Neural cell (in vitro differentiated cells): Measurements from ENCODE around the gene PIK3R3. TPM values are rescaled to one million over a fixed set of nuclear protein-coding genes. Genes with fewer than 3 reads are reported as not detected.
A peak's percentile ranks its signal among the peaks of the same experiment; 100 is the strongest.

Experiments used
- H2AFZ ChIP-seq: fragments of 200-600, 300-800 bp; sonication (generic), shearing (Covaris generic); 2 replicates; pipeline ENCODE4 v1.6.0; 2014; ENCODE audit warnings: low read depth, mild to moderate bottlenecking, antibody characterized with exemption, low read length, moderate library complexity
- H3F3A ChIP-seq: fragments of 200-600 bp; shearing (Covaris generic); 2 replicates; pipeline ENCODE4 v1.6.1; 2016; ENCODE audit warnings: mild to moderate bottlenecking, moderate library complexity, mixed read lengths, antibody characterized with exemption, low read length; ENCODE audit not compliant: insufficient read depth, poor library complexity, severe bottlenecking
- H3K27ac ChIP-seq: fragments of 200-600, 300-800 bp; sonication (generic), shearing (Covaris generic); 2 replicates; pipeline ENCODE4 v1.5.1; 2014; ENCODE audit warnings: mild to moderate bottlenecking, low read length, moderate library complexity
- H3K27me3 ChIP-seq: fragments of 300-800, 200-600 bp; sonication (generic), shearing (Covaris generic); 2 replicates; pipeline ENCODE4 v1.6.0; 2014; ENCODE audit warnings: mild to moderate bottlenecking, low read depth, low read length, moderate library complexity; ENCODE audit not compliant: insufficient read depth
- H3K36me3 ChIP-seq: fragments of 300-800, 200-600 bp; sonication (generic), shearing (Covaris generic); 2 replicates; pipeline ENCODE4 v1.5.1; 2014; ENCODE audit warnings: mild to moderate bottlenecking, antibody characterized with exemption, low read length, moderate library complexity; ENCODE audit not compliant: insufficient read depth
- H3K4me2 ChIP-seq: fragments of 300-800, 200-600 bp; sonication (generic), shearing (Covaris generic); 2 replicates; pipeline ENCODE4 v1.6.0; 2014; ENCODE audit warnings: mild to moderate bottlenecking, low read length
- H3K4me3 ChIP-seq: fragments of 300-800, 200-600 bp; sonication (generic), shearing (Covaris generic); 2 replicates; pipeline ENCODE4 v1.5.1; 2014; ENCODE audit warnings: mild to moderate bottlenecking, low read length, moderate library complexity
- H3K79me2 ChIP-seq: fragments of 200-600 bp; shearing (Covaris generic); replicated peaks from 2 replicates; pipeline ENCODE4 v1.6.0; 2014; ENCODE audit warnings: mild to moderate bottlenecking, low read length, moderate library complexity; ENCODE audit not compliant: insufficient read depth
- H3K9ac ChIP-seq: fragments of 300-800, 200-600 bp; sonication (generic), shearing (Covaris generic); 2 replicates; pipeline ENCODE4 v1.6.1; 2016; ENCODE audit warnings: mild to moderate bottlenecking, low read length, mixed read lengths
- H3K9me2 ChIP-seq: fragments of 200-600 bp; shearing (Covaris generic); 2 replicates; pipeline ENCODE4 v1.6.1; 2016; ENCODE audit warnings: mild to moderate bottlenecking, low read length, mixed read lengths; ENCODE audit not compliant: insufficient read depth
- H3K9me3 ChIP-seq: fragments of 200-600, 300-800 bp; sonication (generic), shearing (Covaris generic); 2 replicates; pipeline ENCODE4 v1.6.1; 2016; ENCODE audit warnings: mild to moderate bottlenecking, mixed run types, low read length, moderate library complexity, mixed read lengths
- H4K20me1 ChIP-seq: fragments of 200-600 bp; shearing (Covaris generic); 2 replicates; pipeline ENCODE4 v1.6.1; 2016; ENCODE audit warnings: mild to moderate bottlenecking, mixed run types; ENCODE audit not compliant: insufficient read depth
- CTCF ChIP-seq: fragments of 450-650 bp; IDR thresholded peaks from 2 replicates; pipeline ENCODE4 v1.5.1; 2014; ENCODE audit warnings: antibody characterized with exemption, mild to moderate bottlenecking, moderate library complexity; ENCODE audit not compliant: poor library complexity, severe bottlenecking
- EP300 ChIP-seq: fragments of 450-650 bp; conservative IDR thresholded peaks from 2 replicates; pipeline ENCODE4 v1.6.1; 2014; ENCODE audit warnings: antibody characterized with exemption, mild to moderate bottlenecking, moderate library complexity; ENCODE audit not compliant: poor library complexity, severe bottlenecking
- EZH2 ChIP-seq: fragments of 200-600, 300-800 bp; shearing (Covaris generic), sonication (generic); IDR thresholded peaks from 2 replicates; pipeline ENCODE4 v1.6.1; 2014; ENCODE audit warnings: antibody characterized with exemption, low read length, borderline replicate concordance, mild to moderate bottlenecking; ENCODE audit not compliant: insufficient read depth, poor library complexity, severe bottlenecking
- MXI1 ChIP-seq: fragments of 450-650 bp; conservative IDR thresholded peaks from 2 replicates; pipeline ENCODE4 v1.6.1; 2014; ENCODE audit warnings: antibody characterized with exemption, mild to moderate bottlenecking; ENCODE audit not compliant: poor library complexity, severe bottlenecking
- POLR2AphosphoS5 ChIP-seq: IDR thresholded peaks from 2 replicates; pipeline ENCODE4 v1.6.1; 2012
- RAD21 ChIP-seq: fragments of 450-650 bp; conservative IDR thresholded peaks from 2 replicates; pipeline ENCODE4 v1.6.1; 2014; ENCODE audit warnings: antibody characterized with exemption, mild to moderate bottlenecking, moderate library complexity
- REST ChIP-seq: IDR thresholded peaks from 2 replicates; pipeline ENCODE4 v1.6.1; 2012; ENCODE audit warnings: borderline replicate concordance
- SMC3 ChIP-seq: fragments of 450-650 bp; conservative IDR thresholded peaks from 2 replicates; pipeline ENCODE4 v1.6.1; 2014; ENCODE audit warnings: antibody characterized with exemption, mild to moderate bottlenecking, moderate library complexity; ENCODE audit not compliant: poor library complexity
- TAF1 ChIP-seq: IDR thresholded peaks from 2 replicates; pipeline ENCODE4 v1.6.1; 2012; ENCODE audit warnings: low read depth
- polyA plus RNA-seq: library from polyadenylated mRNA; depleted of rRNA; stranded (reverse); fragments of >200 nt; gene quantifications from 2 replicates; pipeline ENCODE4 v1.2.3, GENCODE V29; 2014

Gene PIK3R3
- polyA plus RNA-seq, 1 donor from 2014 or later: 119 TPM

DNA sequence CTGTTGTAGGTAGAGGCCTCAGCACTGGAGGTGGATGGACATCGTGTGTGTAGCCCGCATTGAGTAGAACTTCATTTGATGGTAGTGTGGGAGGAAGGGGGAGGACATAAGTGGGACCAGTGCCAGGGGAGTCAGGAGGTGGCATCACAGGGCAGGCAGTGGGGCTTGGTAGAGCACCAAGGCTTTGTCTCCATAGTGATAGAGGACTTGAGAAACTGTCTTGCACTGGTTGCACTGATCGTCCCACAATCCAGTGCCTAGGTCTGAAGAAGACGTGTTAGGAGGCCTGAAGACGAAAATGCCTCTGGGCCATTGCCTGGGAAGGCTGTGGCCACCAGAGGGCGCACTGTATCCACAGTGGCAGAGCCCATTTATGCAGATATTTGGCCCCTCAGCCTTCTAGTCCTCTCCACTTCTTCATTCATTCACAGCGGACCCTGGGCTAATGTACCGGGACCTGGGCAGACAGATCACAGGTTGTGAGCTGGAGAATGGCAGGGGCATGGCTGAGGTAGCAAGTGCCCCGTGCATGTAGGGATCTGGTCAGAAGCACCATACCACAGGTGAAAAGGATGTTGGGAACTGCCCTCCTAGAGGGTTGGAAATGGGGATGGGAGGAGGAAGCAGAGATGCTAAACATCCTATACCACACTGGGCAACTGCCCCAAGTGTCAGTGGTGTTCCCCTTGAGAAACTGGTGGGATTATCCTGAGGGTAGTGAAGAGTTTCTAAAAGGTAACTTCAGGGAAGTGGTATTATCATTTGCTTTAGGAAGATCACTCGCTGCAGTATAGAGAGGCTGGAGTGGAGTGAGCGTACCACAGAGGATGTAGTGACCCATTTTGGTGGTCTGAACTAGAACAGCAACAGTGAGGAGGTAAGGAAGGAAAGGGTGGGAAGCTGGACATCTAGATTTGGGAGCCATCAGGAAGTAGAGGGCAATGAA, 95.3 kb downstream of the PIK3R3 start:
- H3K4me2 ChIP-seq: no peak overlapping the region
- H3K9me3 ChIP-seq: no peaks in the 10 kb centered on the region
- H3K9ac ChIP-seq: no peak overlapping the region
- H4K20me1 ChIP-seq: peaks cover 5% of the 10 kb centered on the region
- H3K36me3 ChIP-seq: peaks cover 14% of the 10 kb centered on the region
- no peak overlapping the region for H3K4me3 ChIP-seq
- no peak overlapping the region for H3K27ac ChIP-seq
- no peak overlapping the region for H2AFZ ChIP-seq
- no peaks in the 10 kb centered on the region for H3K79me2 ChIP-seq
- no peaks in the 10 kb centered on the region for H3F3A ChIP-seq
- H3K9me2 ChIP-seq: no peaks in the 10 kb centered on the region
- no peaks in the 10 kb centered on the region for H3K27me3 ChIP-seq
- TF ChIP-seq TAF1: no peak
- peak; percentile 33 for TF ChIP-seq POLR2AphosphoS5
- no peak for TF ChIP-seq REST
- TF ChIP-seq MXI1: no peak
- TF ChIP-seq RAD21: peak; percentile 79
- no peak for TF ChIP-seq EZH2
- TF ChIP-seq EP300: no peak
- TF ChIP-seq SMC3: peak; percentile 89
- peak; percentile 87 for TF ChIP-seq CTCF

- Histone ChIP-seq H4K20me1 (no peaks in the 10 kb centered on the region), H3K4me2 (no peak overlapping the region), H3K9ac (no peak overlapping the region), H3K9me2 (no peaks in the 10 kb centered on the region), H3K9me3 (no peaks in the 10 kb centered on the region), H2AFZ (no peak overlapping the region), H3K27me3 (no peaks in the 10 kb centered on the region), H3K4me3 (no peak overlapping the region), H3F3A (no peaks in the 10 kb centered on the region), H3K79me2 (no peaks in the 10 kb centered on the region), H3K27ac (no peak overlapping the region), H3K36me3 (peaks cover 17% of the 10 kb centered on the region)
- TF ChIP-seq POLR2AphosphoS5 (peak; percentile 37), CTCF (no peak)
Observed at GRCh38 chr1:46034601-46035516, 97.6 kb downstream of the PIK3R3 start.
